Measurements from ENCODE around the gene C1orf146.
"Not testable (repeated sequence)": the region's sequence is repeated elsewhere in the genome, so short reads cannot be mapped to it uniquely, and the experiment has no call there.

The C1orf146 gene, protein sequence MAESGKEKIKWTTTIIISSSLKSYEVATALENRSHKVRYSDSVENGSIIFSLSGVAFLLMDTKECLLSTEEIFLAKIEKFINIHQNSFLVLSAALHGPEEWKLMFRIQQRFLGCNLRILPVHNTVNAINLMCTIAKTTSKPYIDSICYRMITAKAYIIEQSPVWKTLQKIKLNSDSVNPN

DNA sequence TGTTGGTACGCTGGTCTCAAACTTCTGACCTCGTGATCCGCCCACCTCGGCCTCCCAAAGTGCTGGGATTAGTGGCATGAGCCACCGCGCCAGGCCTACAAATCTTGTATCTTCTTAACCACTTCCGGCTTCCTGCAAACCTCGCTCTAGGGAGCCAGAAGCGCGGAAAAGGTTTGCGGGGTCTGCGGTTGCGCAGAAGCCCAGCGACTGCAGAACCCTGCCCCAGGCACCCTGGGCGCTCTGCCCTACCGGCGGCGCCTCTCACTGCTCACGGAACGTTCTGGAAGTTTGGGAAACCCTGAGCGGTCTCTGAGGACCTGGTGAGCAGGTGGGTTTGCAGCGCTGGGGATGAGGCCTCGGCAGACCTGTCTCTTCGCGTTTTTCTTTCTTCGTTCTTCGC is at the start of gene C1orf146:
C1orf146 (plus strand) TSS at position 195 of the 400 bp plus-strand sequence. CDS start 13,506 bp downstream, outside the sequence.
- FAIRE-seq (no peak), DNase-seq (ENCODE audit: insufficient read length, low spot score) (no peak)

DNA sequence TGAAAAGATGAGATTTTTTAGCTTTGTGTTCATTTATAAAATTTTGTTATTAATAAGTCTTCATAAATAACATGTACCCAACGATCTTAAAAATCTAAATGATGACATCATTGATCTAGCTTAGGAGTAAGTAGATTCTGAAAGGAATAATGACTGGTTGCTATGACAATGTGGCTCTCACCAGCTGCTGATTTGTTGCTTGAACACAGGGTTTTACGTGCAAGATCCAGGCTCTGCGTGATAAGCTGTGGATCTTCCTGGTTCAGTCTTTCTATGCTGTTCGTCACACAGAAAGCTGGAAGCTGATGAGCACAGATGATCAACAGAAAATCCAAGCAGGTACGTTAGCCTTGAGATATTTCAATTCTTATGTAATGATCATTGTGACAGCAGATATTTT is 49.1 kb upstream of the C1orf146 start:
- no peak for DNase-seq (ENCODE audit: insufficient read length, low spot score)
- FAIRE-seq = no peak

DNA sequence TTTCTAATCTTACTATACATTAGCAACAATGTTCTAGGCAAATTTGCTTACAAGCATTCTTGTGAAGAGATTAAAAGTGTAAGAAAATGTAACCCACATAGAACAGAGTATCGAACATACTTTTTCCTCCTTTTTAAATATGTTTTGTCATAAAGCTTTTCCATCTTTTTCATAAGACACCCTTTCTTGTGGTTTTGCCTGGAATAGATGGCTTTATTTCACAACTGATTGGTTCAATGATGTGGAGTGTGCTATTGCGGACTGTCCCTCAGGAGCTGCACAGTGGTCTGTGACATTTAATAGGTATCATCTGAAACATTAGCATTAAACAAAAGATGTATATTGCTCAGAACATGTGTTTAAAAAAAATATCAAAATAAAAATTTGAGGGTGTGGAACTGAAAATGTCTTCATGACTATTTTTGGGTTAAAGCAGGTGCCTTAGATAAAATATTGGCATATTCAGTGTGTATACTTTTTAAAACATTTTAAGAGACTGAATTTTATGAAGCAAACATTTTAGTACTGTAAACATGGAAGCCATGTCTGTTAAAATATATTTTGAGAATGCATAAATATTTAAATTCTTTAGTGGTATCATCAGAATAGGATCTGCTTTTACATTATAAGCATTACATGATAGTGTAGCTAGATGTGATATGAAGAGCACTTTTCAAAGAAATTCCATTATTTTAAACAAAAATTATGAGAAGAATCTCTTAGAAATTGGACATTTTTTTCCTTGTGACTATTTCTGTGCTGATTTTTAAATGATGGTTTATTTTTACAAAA is 48.3 kb upstream of the C1orf146 start:
- FAIRE-seq = no peak
- DNase-seq (ENCODE audit: insufficient read length, low spot score) = no peak

DNA sequence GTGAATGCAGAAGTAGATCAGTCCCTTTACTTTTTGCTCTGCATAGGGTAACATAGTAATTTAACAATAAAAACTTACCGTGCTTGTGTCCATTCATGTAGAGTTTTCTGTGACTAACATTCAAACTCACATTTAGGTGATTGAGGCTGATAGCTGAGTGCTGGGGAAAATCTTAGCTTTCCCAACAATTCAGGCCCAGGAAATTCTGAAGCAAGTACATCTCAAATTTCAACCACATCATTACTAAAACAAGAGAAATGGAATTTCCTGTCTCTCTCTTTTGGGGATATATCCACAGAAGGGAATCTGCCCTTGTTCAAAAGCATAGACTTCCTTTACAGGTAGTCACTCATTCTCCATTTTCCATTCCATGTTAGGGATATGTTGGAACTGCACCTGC is 33.1 kb upstream of the C1orf146 start:
- FAIRE-seq (no peak), DNase-seq (ENCODE audit: insufficient read length, low spot score) (peak; percentile 25)

DNA sequence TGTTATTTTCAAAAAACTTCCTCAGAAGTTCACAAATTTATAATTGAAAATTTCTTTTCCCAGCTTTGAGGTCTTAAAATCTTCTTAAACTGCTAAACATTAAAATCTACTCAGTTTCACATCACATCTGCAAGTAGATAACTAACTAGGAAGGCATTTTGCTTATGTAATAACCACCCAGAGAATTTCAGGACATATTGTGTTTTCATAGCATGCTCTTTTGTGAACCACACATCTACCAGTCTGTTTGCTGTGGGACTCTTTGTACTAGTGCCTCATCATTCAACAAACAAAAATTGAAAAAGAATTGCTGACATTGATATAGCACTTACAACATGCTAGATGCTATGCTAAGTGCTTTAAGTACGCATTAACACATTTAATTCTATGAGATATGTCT is 31.6 kb upstream of the C1orf146 start:
- DNase-seq (ENCODE audit: insufficient read length, low spot score) (no peak), FAIRE-seq (no peak)

DNA sequence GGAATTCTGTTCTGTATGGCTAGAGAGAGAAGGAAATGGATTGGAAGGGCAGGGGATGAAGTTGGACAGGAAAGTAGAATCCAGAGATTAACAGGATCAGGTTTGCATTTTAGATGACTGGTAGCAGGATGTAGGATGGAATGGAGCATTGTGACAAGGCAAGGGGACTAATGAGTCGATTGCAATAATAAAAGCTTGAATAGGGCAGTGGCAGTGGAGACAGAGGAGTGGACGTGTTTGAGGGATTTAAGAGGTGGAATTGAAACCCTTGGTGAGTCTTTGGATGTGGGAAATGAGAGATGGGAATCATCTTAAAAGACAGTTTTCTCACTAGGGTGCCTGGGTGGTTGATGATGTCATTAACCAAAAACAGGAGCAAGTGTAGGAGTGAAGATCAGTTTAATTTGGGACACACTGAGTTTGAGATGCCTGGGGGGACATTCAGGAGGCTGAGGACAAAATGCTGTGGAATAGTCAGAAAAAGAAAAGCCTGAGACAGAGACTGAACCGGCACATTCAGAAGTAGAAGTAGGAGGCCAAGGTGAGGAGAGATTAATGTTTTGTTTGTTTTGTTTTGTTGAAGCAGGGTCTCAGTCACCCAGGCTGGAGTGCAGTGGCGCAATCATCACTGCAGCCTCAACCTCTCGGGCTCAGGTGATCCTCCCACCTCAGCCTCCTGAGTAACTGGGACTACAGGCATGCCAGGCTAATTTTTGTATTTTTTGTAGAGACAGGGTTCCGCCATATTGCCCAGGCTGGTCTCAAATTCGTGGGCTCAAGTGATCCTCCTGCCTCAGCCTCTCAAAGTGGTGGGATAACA is 29.1 kb upstream of the C1orf146 start:
- FAIRE-seq (no peak), DNase-seq (ENCODE audit: insufficient read length, low spot score) (no peak)

DNA sequence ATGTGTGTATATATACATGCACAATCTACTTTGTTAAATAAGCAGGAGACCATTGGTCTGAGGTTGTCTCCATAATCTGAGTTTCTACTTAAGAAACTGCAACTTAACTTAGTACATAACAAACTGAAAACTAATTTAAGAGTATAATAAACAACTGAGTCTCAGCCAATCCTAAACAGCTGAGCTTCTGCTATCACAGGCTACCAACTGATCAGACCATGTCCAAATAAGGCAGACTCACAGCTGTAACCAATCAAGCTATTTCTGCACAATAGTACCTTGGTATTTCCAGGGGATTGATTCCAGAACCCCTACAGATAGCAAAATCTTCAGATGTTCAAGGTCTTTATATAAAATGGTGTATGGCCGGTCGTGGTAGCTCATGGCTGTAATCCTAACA is 26.0 kb upstream of the C1orf146 start:
- no peak for FAIRE-seq
- DNase-seq (ENCODE audit: insufficient read length, low spot score) = no peak

DNA sequence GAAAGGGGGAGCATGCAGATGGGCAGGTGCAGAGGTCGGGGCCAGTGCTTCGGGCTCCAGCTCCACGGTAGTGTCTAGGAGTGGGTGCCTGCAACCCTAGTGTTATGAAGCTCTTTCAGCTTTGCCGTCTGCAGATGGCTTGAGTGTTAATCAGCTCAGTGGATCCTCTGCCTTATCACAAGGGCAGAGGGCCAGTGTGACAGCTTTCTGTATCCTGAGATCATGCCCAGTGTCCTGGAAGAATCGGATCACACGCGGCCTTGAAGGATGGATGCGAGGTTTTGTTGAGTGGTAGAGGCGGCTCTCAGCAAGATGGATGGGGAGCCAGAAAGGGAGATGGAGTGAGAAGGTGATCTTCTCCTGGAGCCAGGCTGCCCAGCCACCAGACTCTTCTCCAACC is 25.5 kb upstream of the C1orf146 start:
- FAIRE-seq = no peak
- no peak for DNase-seq (ENCODE audit: insufficient read length, low spot score)

DNA sequence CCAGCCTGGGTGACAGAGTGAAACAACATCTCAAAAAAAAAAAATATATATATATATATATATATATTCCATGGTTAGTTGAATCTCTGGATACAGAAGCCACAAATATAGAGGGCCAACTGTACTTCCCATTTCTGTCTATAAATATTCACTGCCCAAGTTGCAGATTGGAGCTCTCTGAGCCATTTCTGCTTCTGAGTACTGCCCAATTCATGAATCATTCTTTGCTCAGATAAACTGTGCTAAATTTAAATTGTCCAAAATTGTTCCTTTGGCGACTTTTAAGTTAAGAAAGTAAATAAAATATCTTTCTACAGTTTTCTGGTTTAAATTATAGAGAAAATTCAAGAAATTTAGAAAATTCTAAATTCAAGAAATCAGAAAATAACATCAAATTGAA is 23.2 kb upstream of the C1orf146 start:
- FAIRE-seq = no peak
- no peak for DNase-seq (ENCODE audit: insufficient read length, low spot score)

DNA sequence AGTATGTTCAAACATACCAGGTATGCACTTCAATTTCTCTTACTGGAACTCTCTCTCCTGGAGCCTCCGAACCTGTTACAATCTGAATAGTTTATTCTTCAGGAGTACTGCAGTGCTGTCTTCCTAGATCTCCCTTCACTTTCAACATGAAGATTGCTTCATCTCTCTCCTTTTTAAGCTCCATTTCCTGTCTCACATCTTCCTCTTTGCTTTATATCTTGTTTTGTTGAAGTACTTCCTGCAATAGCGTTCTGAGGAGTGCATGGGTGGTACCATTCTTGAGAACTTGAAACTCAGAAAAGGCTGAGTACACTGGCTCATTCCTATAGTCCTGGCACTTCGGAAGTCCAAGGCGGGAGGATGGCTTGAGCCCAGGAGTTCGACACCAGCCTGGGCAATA is 15.7 kb upstream of the C1orf146 start:
- DNase-seq (ENCODE audit: insufficient read length, low spot score) = no peak
- FAIRE-seq = no peak

DNA sequence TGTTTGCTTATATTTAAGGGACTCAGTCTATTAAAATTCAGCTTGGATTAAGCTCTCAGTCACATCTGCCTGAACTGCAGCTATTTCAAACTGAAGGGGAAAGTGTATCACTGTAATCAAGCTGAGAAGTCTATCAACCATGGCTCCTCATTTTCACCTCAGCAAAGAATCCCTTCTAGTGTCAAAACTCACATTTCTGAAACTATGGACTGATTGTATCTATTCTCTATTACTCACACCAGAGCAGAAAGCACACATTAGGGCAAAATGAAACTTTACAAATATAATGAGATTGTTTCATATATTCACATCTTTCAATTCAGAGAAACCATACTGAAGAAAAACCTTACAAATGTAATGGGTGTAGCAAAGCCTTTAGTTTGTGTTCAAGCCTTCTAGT is 14.6 kb upstream of the C1orf146 start:
- no peak for FAIRE-seq
- no peak for DNase-seq (ENCODE audit: insufficient read length, low spot score)

DNA sequence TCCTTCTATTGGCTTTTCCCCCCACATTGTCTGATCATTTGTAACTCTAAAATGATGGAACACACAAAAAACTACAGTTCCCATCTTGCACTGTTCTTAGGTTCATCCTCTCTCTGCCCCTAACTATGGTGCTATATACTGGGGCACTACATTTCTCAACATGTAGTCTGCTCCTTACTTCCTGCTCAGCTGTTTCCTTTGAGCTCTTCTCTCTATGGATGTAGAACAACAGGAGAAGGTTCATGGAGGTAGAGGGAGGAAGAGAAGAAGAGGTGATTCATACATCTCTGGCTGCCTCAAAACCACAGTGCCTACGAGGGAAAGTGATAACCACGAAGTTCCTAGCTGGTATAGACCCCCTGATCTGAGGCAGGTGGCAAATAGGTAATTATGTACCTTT is 7.0 kb upstream of the C1orf146 start:
- DNase-seq (ENCODE audit: insufficient read length, low spot score) (no peak), FAIRE-seq (no peak)

DNA sequence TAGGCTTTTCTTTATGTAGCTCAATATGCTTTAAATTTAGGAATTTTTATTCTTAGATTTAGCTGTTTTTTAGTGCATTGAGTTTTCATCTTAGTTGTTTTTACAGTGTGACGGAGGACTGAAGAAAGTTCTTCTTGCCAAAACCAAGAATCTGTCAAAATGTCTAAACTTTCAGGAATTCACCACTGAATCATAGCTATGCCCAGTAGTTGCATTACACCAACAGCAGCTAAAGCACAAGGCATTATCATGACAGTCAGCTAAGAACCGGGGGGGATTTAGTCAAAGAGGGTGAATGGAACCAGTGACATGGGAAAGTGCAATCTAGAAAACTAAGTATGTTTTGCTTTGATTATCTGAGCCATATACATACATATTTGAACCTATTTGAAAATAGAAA is 6.5 kb upstream of the C1orf146 start:
- FAIRE-seq (no peak), DNase-seq (ENCODE audit: insufficient read length, low spot score) (no peak)

DNA sequence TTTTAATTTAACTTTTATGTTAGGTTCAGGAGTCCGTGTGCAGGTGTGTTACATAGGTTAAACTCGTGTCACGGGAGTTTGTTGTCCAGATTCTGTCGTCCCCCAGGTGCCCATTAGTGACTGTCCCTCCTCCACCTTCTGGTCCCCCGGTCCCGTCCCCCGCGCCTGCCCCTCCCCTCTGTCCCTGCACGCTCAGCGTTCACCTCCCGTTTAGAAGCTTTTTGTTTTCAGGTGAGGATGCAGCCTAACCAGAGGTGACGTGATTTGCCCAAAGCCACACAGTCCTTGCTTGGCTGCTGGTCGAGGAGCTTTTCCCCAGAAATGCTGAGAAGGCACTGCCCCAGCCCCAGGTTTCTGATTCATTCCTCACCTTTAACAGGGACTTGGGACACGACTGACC is 844 bp downstream of the C1orf146 start:
- no peak for FAIRE-seq

DNA sequence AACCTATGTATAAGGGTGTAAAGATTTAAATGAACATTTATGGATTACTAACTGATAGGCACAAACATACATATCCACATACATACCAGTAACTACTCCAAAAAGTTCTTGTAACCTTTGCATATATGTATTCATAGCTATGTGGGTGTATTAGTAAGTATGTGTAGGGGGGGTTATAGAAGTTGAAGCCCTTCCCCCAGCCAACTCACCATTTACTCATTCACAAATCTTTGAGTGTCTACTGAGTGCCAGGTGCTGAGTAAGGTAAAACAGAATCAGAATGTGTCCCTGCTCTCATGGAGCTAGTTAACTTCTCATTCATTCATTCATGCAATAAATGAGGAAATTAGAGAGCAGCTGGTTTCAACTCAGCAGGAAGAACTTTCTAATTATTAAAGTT is 1.3 kb downstream of the C1orf146 start:
- FAIRE-seq (no peak), DNase-seq (ENCODE audit: insufficient read length, low spot score) (no peak)

More for the DNA sequence above, 844 bp downstream of the C1orf146 start:
- no peak for DNase-seq (ENCODE audit: insufficient read length, low spot score)

DNA sequence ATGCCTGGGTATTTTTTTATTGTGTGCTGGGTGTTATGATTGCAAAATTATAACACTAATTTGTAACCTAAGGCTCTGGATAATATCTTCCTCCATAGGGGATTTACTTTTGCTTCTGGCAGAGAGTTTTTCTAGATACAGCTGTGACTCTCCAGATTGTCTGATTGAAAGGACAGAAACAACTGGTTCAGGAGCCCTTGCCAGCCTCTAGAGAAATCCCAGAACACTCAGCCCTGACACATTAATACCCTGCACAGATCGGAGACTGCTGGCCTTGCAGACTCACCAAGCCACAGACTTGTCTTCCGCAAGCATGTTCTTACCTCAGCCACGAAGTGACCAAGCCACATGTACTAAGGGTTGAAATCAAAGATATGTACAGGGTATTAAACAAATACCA is 10.7 kb downstream of the C1orf146 start:
- no peak for DNase-seq (ENCODE audit: insufficient read length, low spot score)
- no peak for FAIRE-seq

DNA sequence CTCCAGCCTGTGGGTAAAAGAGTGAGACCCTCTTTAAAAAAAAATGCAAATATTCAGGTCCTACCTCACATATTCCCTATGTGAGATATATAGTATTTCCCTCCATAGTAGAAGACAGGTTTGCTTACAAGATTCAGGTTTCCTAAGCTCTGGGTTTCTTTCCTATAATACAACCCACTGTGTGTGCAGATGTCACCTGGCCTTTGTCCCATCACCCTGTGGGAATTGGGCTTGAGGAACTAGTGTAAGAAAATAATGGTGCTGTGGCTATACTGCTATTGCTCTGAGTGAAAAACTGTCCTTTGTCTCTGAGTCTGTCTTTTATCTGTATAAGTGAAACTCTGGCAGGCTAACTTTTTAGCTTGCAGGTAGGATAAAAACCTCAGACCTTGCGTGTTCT is 13.0 kb downstream of the C1orf146 start:
- FAIRE-seq = no peak

DNA sequence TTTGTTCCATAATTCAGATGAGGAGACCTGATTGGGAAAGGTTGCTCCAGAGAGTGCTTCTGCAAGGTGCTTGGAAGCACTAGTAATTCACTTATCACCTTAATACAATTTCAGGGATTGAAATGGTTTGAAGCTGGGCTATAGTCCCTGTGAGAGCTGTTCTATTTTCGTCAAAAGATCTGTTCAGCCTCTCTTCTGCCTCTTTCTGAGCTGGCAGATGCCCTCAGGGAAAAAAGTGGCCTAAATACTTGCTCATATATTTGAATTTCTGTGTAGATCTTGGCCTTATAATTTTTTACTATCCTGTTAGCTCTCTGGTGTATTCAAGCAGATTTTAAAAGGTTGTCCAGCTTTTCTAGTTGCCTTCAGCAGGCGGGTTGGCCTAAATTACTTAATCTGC is 22.3 kb downstream of the C1orf146 start:
- FAIRE-seq = no peak

More for the DNA sequence above, 13.0 kb downstream of the C1orf146 start:
- no peak for DNase-seq (ENCODE audit: insufficient read length, low spot score)

DNA sequence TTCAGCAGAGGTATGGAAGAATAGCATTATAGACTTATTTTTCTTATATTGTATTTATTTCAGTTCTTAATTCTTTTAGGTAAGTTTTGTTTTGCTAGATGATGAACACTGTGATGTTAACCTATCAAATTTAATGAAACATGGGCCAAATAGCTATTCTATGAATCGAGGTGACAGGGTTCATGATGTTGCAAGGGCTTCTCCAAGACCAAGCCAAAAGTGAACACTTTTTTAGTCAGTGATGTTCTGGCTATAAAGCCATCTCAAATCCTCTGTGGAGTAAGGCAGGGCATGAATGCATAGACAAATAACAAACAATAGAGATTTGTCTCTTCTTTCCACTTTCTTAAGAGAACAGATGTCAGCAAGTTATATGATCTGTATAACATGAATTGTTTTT is 26.7 kb downstream of the C1orf146 start:
- no peak for DNase-seq (ENCODE audit: insufficient read length, low spot score)

More for the DNA sequence above, 22.3 kb downstream of the C1orf146 start:
- no peak for DNase-seq (ENCODE audit: insufficient read length, low spot score)

DNA sequence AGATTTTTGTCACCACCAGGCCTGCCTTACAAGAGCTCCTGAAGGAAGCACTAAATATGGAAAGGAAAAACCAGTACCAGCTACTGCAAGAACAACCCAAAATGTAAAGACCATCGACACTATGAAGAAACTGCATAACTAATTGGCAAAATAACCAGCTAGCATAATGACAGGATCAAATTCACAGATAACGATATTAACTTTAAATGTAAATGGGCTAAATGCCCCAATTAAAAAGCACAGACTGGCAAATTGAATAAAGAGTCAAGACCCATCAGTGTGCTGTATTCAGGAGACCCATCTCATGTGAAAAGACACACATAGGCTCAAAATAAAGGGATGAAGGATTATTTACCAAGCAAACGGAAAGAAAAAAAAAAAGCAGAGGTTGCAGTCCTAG is 37.0 kb downstream of the C1orf146 start:
- not testable (repeated sequence) for FAIRE-seq; DNase-seq (ENCODE audit: insufficient read length, low spot score)

More for the DNA sequence above, 26.7 kb downstream of the C1orf146 start:
- no peak for FAIRE-seq

DNA sequence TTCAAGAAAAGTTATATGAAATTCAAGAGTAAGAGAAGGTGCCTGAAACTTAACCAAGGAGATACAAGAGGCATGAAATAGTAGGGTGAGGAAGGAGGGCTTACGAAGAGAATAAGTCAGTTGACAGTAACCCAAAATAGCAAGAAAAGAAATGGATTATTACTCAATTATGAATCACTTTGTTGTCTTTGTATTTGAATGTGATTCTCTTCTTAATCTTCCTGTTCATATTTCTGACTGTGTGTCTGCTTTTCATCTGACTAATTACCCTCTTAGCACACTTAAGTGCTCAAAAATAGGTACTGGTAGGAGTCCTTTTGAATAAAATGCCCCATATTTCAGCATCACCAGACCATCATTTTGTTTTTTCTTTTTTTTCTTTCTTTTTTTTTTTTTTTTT is 41.6 kb downstream of the C1orf146 start:
- FAIRE-seq (no peak), DNase-seq (ENCODE audit: insufficient read length, low spot score) (no peak)

All from HTR-8/SVneo (cell line).